GM12878 (cell line): Measurements from ENCODE around the gene ITGAD.

Experiments used
- CBFB ChIP-seq: IDR thresholded peaks from 2 replicates; pipeline ENCODE4 v1.6.1; 2016; ENCODE audit warnings: antibody characterized with exemption, low read depth
- E2F8 ChIP-seq: fragments of 450-650 bp; IDR thresholded peaks from 2 replicates; pipeline ENCODE4 v1.6.1; 2018; ENCODE audit warnings: mild to moderate bottlenecking, low read depth, moderate library complexity; ENCODE audit not compliant: partially characterized antibody
- E4F1 ChIP-seq: fragments of 450-650 bp; IDR thresholded peaks from 2 replicates; pipeline ENCODE4 v1.6.1; 2018; ENCODE audit warnings: borderline replicate concordance, mild to moderate bottlenecking; ENCODE audit not compliant: partially characterized antibody
- FOXM1 ChIP-seq: IDR thresholded peaks from 2 replicates; pipeline ENCODE4 v1.6.1; 2012; ENCODE audit warnings: low read depth, mild to moderate bottlenecking, inconsistent platforms, low read length, moderate library complexity
- HCFC1 ChIP-seq: fragments of 150-350 bp; IDR thresholded peaks from 2 replicates; pipeline ENCODE4 v1.6.1; 2014; ENCODE audit warnings: low read length
- RAD21 ChIP-seq: IDR thresholded peaks from 2 replicates; pipeline ENCODE4 v1.6.1; 2011; ENCODE audit warnings: mild to moderate bottlenecking, low read depth, low read length, moderate library complexity; ENCODE audit not compliant: insufficient read depth
- TAF1 ChIP-seq: IDR thresholded peaks from 2 replicates; pipeline ENCODE4 v1.6.1; 2011; ENCODE audit warnings: mild to moderate bottlenecking, low read depth, low read length, borderline replicate concordance
- TCF7 ChIP-seq: IDR thresholded peaks from 2 replicates; pipeline ENCODE4 v1.6.1; 2014; ENCODE audit warnings: antibody characterized with exemption, borderline replicate concordance

- TF ChIP-seq CBFB = no peak
- TF ChIP-seq TAF1 = no peak
- TF ChIP-seq FOXM1 = no peak
- no peak for TF ChIP-seq E4F1
- TF ChIP-seq E2F8 = no peak
- no peak for TF ChIP-seq RAD21
- TF ChIP-seq TCF7 = no peak
- TF ChIP-seq HCFC1 = no peak
These were observed 7.1 kb downstream of the ITGAD start for GRCh38 chr16:31400191-31400590.
